Mesendoderm (in vitro differentiated cells): ENCODE results near the gene MTF1.
A peak's percentile ranks its signal among the peaks of the same experiment; 100 is the strongest.
"Not testable (repeated sequence)": the region's sequence is repeated elsewhere in the genome, so short reads cannot be mapped to it uniquely, and the experiment has no call there.

Experiments
- DNase-seq: peaks from one replicate; pipeline ENCODE4 v3.0.0; 2013
- H2AK5ac ChIP-seq: 2 replicates; pipeline ENCODE4 v1.6.1; 2013; ENCODE audit warnings: low read length, inconsistent platforms
- H2BK120ac ChIP-seq: 2 replicates; pipeline ENCODE4 v1.6.1; 2013; ENCODE audit warnings: low read depth, mild to moderate bottlenecking, low read length, moderate library complexity, mixed read lengths
- H2BK15ac ChIP-seq: replicated peaks from 2 replicates; pipeline ENCODE4 v1.6.1; 2013; ENCODE audit warnings: low read depth, mild to moderate bottlenecking, moderate library complexity
- H2BK5ac ChIP-seq: 2 replicates; pipeline ENCODE4 v1.6.1; 2013; ENCODE audit warnings: low read length, inconsistent platforms
- H3K18ac ChIP-seq: 2 replicates; pipeline ENCODE4 v1.6.1; 2013; ENCODE audit warnings: mild to moderate bottlenecking, low read length, mixed read lengths
- H3K23ac ChIP-seq: one replicate; pipeline ENCODE4 v1.6.1; 2013; ENCODE audit warnings: low read length
- H3K27ac ChIP-seq: 2 replicates; pipeline ENCODE4 v1.5.1; 2013; ENCODE audit warnings: low read depth, mild to moderate bottlenecking, inconsistent platforms, low read length, moderate library complexity
- H3K27me3 ChIP-seq: 2 replicates; pipeline ENCODE4 v1.6.1; 2013; ENCODE audit warnings: low read length, control low read depth, mild to moderate bottlenecking, inconsistent platforms; ENCODE audit not compliant: insufficient read depth, poor library complexity
- H3K36me3 ChIP-seq: 2 replicates; pipeline ENCODE4 v1.6.1; 2013; ENCODE audit warnings: low read length, inconsistent platforms; ENCODE audit not compliant: control insufficient read depth, insufficient read depth
- H3K4ac ChIP-seq: one replicate; pipeline ENCODE4 v1.6.1; 2013; ENCODE audit warnings: low read depth, mild to moderate bottlenecking, low read length, moderate library complexity
- H3K4me1 ChIP-seq: 2 replicates; pipeline ENCODE4 v1.6.1; 2013; ENCODE audit warnings: low read depth, low read length, inconsistent platforms; ENCODE audit not compliant: control insufficient read depth
- H3K4me2 ChIP-seq: 2 replicates; pipeline ENCODE4 v1.6.1; 2013; ENCODE audit warnings: low read length
- H3K4me3 ChIP-seq: 2 replicates; pipeline ENCODE4 v1.5.1; 2013; ENCODE audit warnings: mild to moderate bottlenecking, low read length
- H3K56ac ChIP-seq: one replicate; pipeline ENCODE4 v1.6.1; 2013; ENCODE audit warnings: low read length
- H3K79me1 ChIP-seq: 2 replicates; pipeline ENCODE4 v1.6.1; 2013; ENCODE audit warnings: low read length, inconsistent platforms
- H3K79me2 ChIP-seq: 2 replicates; pipeline ENCODE4 v1.6.1; 2013; ENCODE audit warnings: mild to moderate bottlenecking, low read length; ENCODE audit not compliant: control insufficient read depth, insufficient read depth
- H3K9ac ChIP-seq: 2 replicates; pipeline ENCODE4 v1.6.1; 2013; ENCODE audit warnings: low read length, inconsistent platforms
- H4K5ac ChIP-seq: one replicate; pipeline ENCODE4 v1.6.1; 2013; ENCODE audit warnings: low read length
- H4K8ac ChIP-seq: one replicate; pipeline ENCODE4 v1.6.1; 2013; ENCODE audit warnings: low read depth, mild to moderate bottlenecking, control low read depth, low read length, moderate library complexity
- WGBS: extraction: QIAGEN DNeasy Blood & Tissue Kit; methylation state at CpG from one replicate; pipeline ENCODE4 v1.1.7; 2013; ENCODE audit warnings: low lambda C conversion rate, missing lambda C conversion rate; ENCODE audit not compliant: insufficient coverage; ENCODE audit errors: extremely low coverage; 5-methylcytosine and 5-hydroxymethylcytosine counted together

The MTF1 gene

GRCh38 chr1:37771440-37771839 is 88.0 kb downstream of the MTF1 start:
- DNase-seq, H3K56ac ChIP-seq, H3K9ac ChIP-seq, H4K5ac ChIP-seq, H3K4me2 ChIP-seq, H2BK120ac ChIP-seq, H3K4ac ChIP-seq, H3K79me2 ChIP-seq, H3K4me3 ChIP-seq, H3K23ac ChIP-seq, H2BK5ac ChIP-seq, H2BK15ac ChIP-seq, H3K27ac ChIP-seq, H4K8ac ChIP-seq, H2AK5ac ChIP-seq, H3K4me1 ChIP-seq, H3K79me1 ChIP-seq, H3K27me3 ChIP-seq, H3K36me3 ChIP-seq, H3K18ac ChIP-seq: not testable (repeated sequence)

- DNase-seq: no peak
- no peak overlapping the region for H2BK120ac ChIP-seq
- WGBS: no CpG with 5 or more reads among the region's 2 CpGs
Observed at GRCh38 chr1:37767488-37767887, 91.9 kb downstream of the MTF1 start.

GRCh38 chr1:37765916-37766664 is 93.3 kb downstream of the MTF1 start:
- H3K23ac ChIP-seq: no peak overlapping the region
- no peak overlapping the region for H2BK120ac ChIP-seq
- H4K8ac ChIP-seq: no peak overlapping the region
- WGBS: no CpG with 5 or more reads among the region's 27 CpGs
- no peak overlapping the region for H3K4me3 ChIP-seq
- peaks cover 32% of the 10 kb centered on the region for H3K27me3 ChIP-seq
- no peak overlapping the region for H2BK5ac ChIP-seq
- no peaks in the 10 kb centered on the region for H3K36me3 ChIP-seq
- no peak overlapping the region for H4K5ac ChIP-seq
- H3K9ac ChIP-seq: no peak overlapping the region
- H3K4me1 ChIP-seq: no peaks in the 10 kb centered on the region
- no peak overlapping the region for H3K56ac ChIP-seq
- H3K27ac ChIP-seq: no peak overlapping the region
- H2BK15ac ChIP-seq: no peak overlapping the region
- H3K18ac ChIP-seq: no peak overlapping the region
- no peak overlapping the region for H3K4me2 ChIP-seq
- DNase-seq: no peak
- H2AK5ac ChIP-seq: no peak overlapping the region
- H3K79me1 ChIP-seq: no peaks in the 10 kb centered on the region
- no peak overlapping the region for H3K4ac ChIP-seq
- H3K79me2 ChIP-seq: no peaks in the 10 kb centered on the region

More at GRCh38 chr1:37767488-37767887, 91.9 kb downstream of the MTF1 start:
- Histone ChIP-seq H3K56ac (no peak overlapping the region), H3K9ac (no peak overlapping the region), H3K4ac (no peak overlapping the region), H2AK5ac (no peak overlapping the region), H2BK5ac (no peak overlapping the region), H3K27ac (no peak overlapping the region), H3K4me3 (no peak overlapping the region), H3K36me3 (no peaks in the 10 kb centered on the region), H3K79me1 (no peaks in the 10 kb centered on the region), H3K4me2 (no peak overlapping the region), H3K27me3 (peaks cover 32% of the 10 kb centered on the region), H3K79me2 (no peaks in the 10 kb centered on the region), H4K5ac (no peak overlapping the region), H2BK15ac (no peak overlapping the region), H3K4me1 (no peaks in the 10 kb centered on the region), H4K8ac (no peak overlapping the region), H3K18ac (no peak overlapping the region), H3K23ac (no peak overlapping the region)

GRCh38 chr1:37764888-37765441 is 94.4 kb downstream of the MTF1 start, which contains the start of gene EPHA10:
TSS of gene EPHA10 (minus strand) at chr1:37765120. CDS start at chr1:37765066, 54 bp downstream.
- no peak within 1 kb of the TSS for H2BK5ac ChIP-seq
- peak; percentile 45 for DNase-seq
- no peak within 1 kb of the TSS for H2BK120ac ChIP-seq
- WGBS: no CpG with 5 or more reads among the region's 33 CpGs
- no peak within 1 kb of the TSS for H3K4ac ChIP-seq
- H3K4me3 ChIP-seq: no peak within 1 kb of the TSS
- H3K18ac ChIP-seq: no peak within 1 kb of the TSS
- no peak within 1 kb of the TSS for H3K4me2 ChIP-seq
- no peak within 1 kb of the TSS for H4K5ac ChIP-seq
- H3K27me3 ChIP-seq: peaks cover 35% of the 10 kb centered on the region
- no peak within 1 kb of the TSS for H2AK5ac ChIP-seq
- no peaks in the 10 kb centered on the region for H3K36me3 ChIP-seq
- H3K4me1 ChIP-seq: no peaks in the 10 kb centered on the region
- no peak within 1 kb of the TSS for H3K56ac ChIP-seq
- no peaks in the 10 kb centered on the region for H3K79me1 ChIP-seq
- H4K8ac ChIP-seq: no peak within 1 kb of the TSS
- H2BK15ac ChIP-seq: no peak within 1 kb of the TSS
- H3K79me2 ChIP-seq: no peaks in the 10 kb centered on the region
- no peak within 1 kb of the TSS for H3K27ac ChIP-seq
- H3K23ac ChIP-seq: no peak within 1 kb of the TSS
- H3K9ac ChIP-seq: no peak within 1 kb of the TSS

GRCh38 chr1:37764414-37764825 is 95.0 kb downstream of the MTF1 start:
- no peak overlapping the region for H2BK15ac ChIP-seq
- H3K9ac ChIP-seq: no peak overlapping the region
- no peak overlapping the region for H3K4ac ChIP-seq
- no peak overlapping the region for H2BK120ac ChIP-seq
- peak; percentile 74 for DNase-seq
- no peaks in the 10 kb centered on the region for H3K36me3 ChIP-seq
- no peak overlapping the region for H3K56ac ChIP-seq
- no peak overlapping the region for H3K4me2 ChIP-seq
- H3K18ac ChIP-seq: no peak overlapping the region
- H3K23ac ChIP-seq: no peak overlapping the region
- no peak overlapping the region for H3K27ac ChIP-seq
- H2AK5ac ChIP-seq: no peak overlapping the region
- no peaks in the 10 kb centered on the region for H3K79me2 ChIP-seq
- H4K5ac ChIP-seq: no peak overlapping the region
- H4K8ac ChIP-seq: no peak overlapping the region
- no peaks in the 10 kb centered on the region for H3K79me1 ChIP-seq
- H3K4me1 ChIP-seq: no peaks in the 10 kb centered on the region
- no peak overlapping the region for H2BK5ac ChIP-seq
- no peak overlapping the region for H3K4me3 ChIP-seq
- H3K27me3 ChIP-seq: peaks cover 35% of the 10 kb centered on the region
- no CpG with 5 or more reads among the region's 29 CpGs for WGBS
